Measurements from ENCODE around the gene MRNIP. TPM values are rescaled to one million over a fixed set of nuclear protein-coding genes. Genes with fewer than 3 reads are reported as not detected.

The MRNIP gene
- total RNA-seq, 1 experiment from 2014 or later = 36.2 TPM

DNA sequence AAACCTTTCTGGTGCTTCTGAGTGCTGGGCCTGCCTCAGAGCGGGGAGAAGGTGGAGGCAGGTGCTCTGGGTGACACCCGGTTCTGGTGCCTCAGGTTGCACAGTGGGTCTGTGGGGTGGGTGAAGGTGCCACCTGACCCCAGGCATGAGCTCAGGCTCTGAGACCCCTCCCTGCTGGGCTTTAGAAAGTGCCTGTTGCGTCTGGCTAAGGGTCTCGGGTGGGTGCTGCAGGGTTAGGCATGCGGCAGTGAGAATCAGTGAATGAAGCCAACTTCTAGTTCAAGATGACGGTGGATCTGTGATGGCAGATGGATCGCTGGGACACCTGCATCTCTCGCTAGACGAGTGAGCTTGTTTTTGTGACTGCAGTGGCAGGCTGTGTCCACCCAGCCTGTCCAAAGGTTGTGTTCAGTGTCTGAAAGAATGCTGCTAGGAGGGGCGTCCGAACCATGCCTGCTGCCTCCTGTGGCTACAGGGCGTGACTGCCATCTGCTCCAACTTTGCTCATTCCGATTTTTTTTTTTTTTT is 32.9 kb downstream of the MRNIP start:
- ChIA-PET CTCF (no interaction called here), POLR2A (no interaction called here), RAD21 (ENCODE audit: low non-redundant PET in 1 of 2, low total read pairs in 2 of 2, uncharacterized antibody in 2 of 2, unreplicated experiment in 2 of 2) (no interaction called here)
- Histone ChIP-seq H3K9me2 (ENCODE audit: insufficient read depth) (no peaks in the 10 kb centered on the region), H3K27ac (ENCODE audit: low read depth, low read length) (no peak overlapping the region), H3K4me3 (replicated peaks in 1 of 2; ENCODE audit: low read depth in 1 of 2, low read length in 2 of 2) (no peak overlapping the region), H3K36me3 (ENCODE audit: control insufficient read depth in 1 of 2, insufficient read depth in 2 of 2, low read length in 2 of 2) (peaks cover 53 to 80% of the 10 kb centered on the region in 2 experiments; a peak in 3 of 4 replicates), H2AFZ (ENCODE audit: low read depth, low read length, poor library complexity, severe bottlenecking) (no peak overlapping the region), H3K4me1 (ENCODE audit: control insufficient read depth in 1 of 2, insufficient read depth in 2 of 2, low read length in 2 of 2) (peaks cover 6 to 21% of the 10 kb centered on the region in 2 experiments), H3K27me3 (ENCODE audit: insufficient read depth, low read length) (no peaks in the 10 kb centered on the region), H4K20me1 (ENCODE audit: insufficient read depth) (peaks cover 12% of the 10 kb centered on the region; the same call in 1 of the 2 replicates), H3K9ac (ENCODE audit: low read length) (no peak overlapping the region), H3K79me2 (ENCODE audit: insufficient read depth, low read length) (peaks cover 86% of the 10 kb centered on the region), H3K9me3 (ENCODE audit: control insufficient read depth in 1 of 2, insufficient read depth in 1 of 2, low read depth in 1 of 2, low read length in 2 of 2) (no peaks in the 10 kb centered on the region), H3K4me2 (ENCODE audit: low read length) (no peak overlapping the region)
- DNase-seq (ENCODE audit: low read depth, low spot score) (no peak), ATAC-seq (no peak)
- intact Hi-C loops (cut with micrococcal nuclease) = no loop called here
- TF ChIP-seq TCF7L2 (IDR thresholded peaks at IDR 0.05; ENCODE audit: borderline replicate concordance, extremely low read depth, insufficient read depth, insufficient read length) (no peak), RAD21 (IDR thresholded peaks at IDR 0.05; ENCODE audit: low read depth) (no peak)
- BruUV-seq (replicated peaks) = no TSS peak

GRCh38 chr5:179824745-179825112 is 33.9 kb downstream of the MRNIP start:
- Histone ChIP-seq H3K9me3 (ENCODE audit: control insufficient read depth in 1 of 2, insufficient read depth in 1 of 2, low read depth in 1 of 2, low read length in 2 of 2) (no peaks in the 10 kb centered on the region), H3K9me2 (ENCODE audit: insufficient read depth) (no peaks in the 10 kb centered on the region), H4K20me1 (ENCODE audit: insufficient read depth) (peaks cover 12% of the 10 kb centered on the region; the same call in 1 of the 2 replicates), H3K9ac (ENCODE audit: low read length) (no peak overlapping the region), H3K27ac (ENCODE audit: low read depth, low read length) (no peak overlapping the region), H2AFZ (ENCODE audit: low read depth, low read length, poor library complexity, severe bottlenecking) (no peak overlapping the region), H3K27me3 (ENCODE audit: insufficient read depth, low read length) (no peaks in the 10 kb centered on the region), H3K36me3 (ENCODE audit: control insufficient read depth in 1 of 2, insufficient read depth in 2 of 2, low read length in 2 of 2) (peaks cover 49 to 73% of the 10 kb centered on the region in 2 experiments; a peak in 3 of 4 replicates), H3K79me2 (ENCODE audit: insufficient read depth, low read length) (peaks cover 80% of the 10 kb centered on the region), H3K4me1 (ENCODE audit: control insufficient read depth in 1 of 2, insufficient read depth in 2 of 2, low read length in 2 of 2) (peaks cover 14 to 30% of the 10 kb centered on the region in 2 experiments), H3K4me2 (ENCODE audit: low read length) (no peak overlapping the region), H3K4me3 (replicated peaks in 1 of 2; ENCODE audit: low read depth in 1 of 2, low read length in 2 of 2) (no peak overlapping the region)
- intact Hi-C loops (cut with micrococcal nuclease) = no loop called here
- POLR2A ChIA-PET = no interaction called here
- BruUV-seq (replicated peaks) = no TSS peak
- TF ChIP-seq EGR1 (IDR thresholded peaks at IDR 0.05; ENCODE audit: low read depth) (no peak), SRF (IDR thresholded peaks at IDR 0.05; ENCODE audit: low read depth) (no peak), SP1 (IDR thresholded peaks at IDR 0.05; ENCODE audit: low read depth) (no peak), POLR2A (IDR thresholded peaks at IDR 0.05; ENCODE audit: borderline replicate concordance, extremely low read depth, insufficient read depth, insufficient read length) (no peak), CBX3 (IDR thresholded peaks at IDR 0.05; ENCODE audit: low read depth) (no peak), TCF7L2 (IDR thresholded peaks at IDR 0.05; ENCODE audit: borderline replicate concordance, extremely low read depth, insufficient read depth, insufficient read length) (no peak), ZBTB33 (IDR thresholded peaks at IDR 0.05; ENCODE audit: extremely low read depth, insufficient replicate concordance, low read length) (no peak), JUND (IDR thresholded peaks at IDR 0.05) (no peak), POLR2AphosphoS5 (IDR thresholded peaks at IDR 0.05; ENCODE audit: low read depth, low read length) (no peak), EZH2phosphoT487 (IDR thresholded peaks at IDR 0.05; ENCODE audit: borderline replicate concordance) (no peak), ELF1 (IDR thresholded peaks at IDR 0.05; ENCODE audit: borderline replicate concordance, low read depth) (no peak), FOSL1 (IDR thresholded peaks at IDR 0.05; ENCODE audit: low read depth) (no peak), CEBPB (IDR thresholded peaks at IDR 0.05; ENCODE audit: low read depth) (no peak), RAD21 (IDR thresholded peaks at IDR 0.05; ENCODE audit: low read depth) (no peak), YY1 (IDR thresholded peaks at IDR 0.05; ENCODE audit: extremely low read depth, insufficient replicate concordance, low read depth, low read length) (no peak)
- TF ChIP-seq, protein P1, sequence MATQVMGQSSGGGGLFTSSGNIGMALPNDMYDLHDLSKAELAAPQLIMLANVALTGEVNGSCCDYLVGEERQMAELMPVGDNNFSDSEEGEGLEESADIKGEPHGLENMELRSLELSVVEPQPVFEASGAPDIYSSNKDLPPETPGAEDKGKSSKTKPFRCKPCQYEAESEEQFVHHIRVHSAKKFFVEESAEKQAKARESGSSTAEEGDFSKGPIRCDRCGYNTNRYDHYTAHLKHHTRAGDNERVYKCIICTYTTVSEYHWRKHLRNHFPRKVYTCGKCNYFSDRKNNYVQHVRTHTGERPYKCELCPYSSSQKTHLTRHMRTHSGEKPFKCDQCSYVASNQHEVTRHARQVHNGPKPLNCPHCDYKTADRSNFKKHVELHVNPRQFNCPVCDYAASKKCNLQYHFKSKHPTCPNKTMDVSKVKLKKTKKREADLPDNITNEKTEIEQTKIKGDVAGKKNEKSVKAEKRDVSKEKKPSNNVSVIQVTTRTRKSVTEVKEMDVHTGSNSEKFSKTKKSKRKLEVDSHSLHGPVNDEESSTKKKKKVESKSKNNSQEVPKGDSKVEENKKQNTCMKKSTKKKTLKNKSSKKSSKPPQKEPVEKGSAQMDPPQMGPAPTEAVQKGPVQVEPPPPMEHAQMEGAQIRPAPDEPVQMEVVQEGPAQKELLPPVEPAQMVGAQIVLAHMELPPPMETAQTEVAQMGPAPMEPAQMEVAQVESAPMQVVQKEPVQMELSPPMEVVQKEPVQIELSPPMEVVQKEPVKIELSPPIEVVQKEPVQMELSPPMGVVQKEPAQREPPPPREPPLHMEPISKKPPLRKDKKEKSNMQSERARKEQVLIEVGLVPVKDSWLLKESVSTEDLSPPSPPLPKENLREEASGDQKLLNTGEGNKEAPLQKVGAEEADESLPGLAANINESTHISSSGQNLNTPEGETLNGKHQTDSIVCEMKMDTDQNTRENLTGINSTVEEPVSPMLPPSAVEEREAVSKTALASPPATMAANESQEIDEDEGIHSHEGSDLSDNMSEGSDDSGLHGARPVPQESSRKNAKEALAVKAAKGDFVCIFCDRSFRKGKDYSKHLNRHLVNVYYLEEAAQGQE (IDR thresholded peaks at IDR 0.05; ENCODE audit: low read depth) = no peak
- RAD21 ChIA-PET (ENCODE audit: low non-redundant PET in 1 of 2, low total read pairs in 2 of 2, uncharacterized antibody in 2 of 2, unreplicated experiment in 2 of 2) = no interaction called here
- CTCF ChIA-PET = no interaction called here
- DNase-seq (ENCODE audit: low read depth, low spot score) (no peak), ATAC-seq (no peak)
